Activated T-cell treated with anti-CD3 and anti-CD28 coated beads, Interleukin-2, amount 50 U/mL, for 24 hours (primary cell): ENCODE results near the gene NAPEPLD.
"Not testable (repeated sequence)": the region's sequence is repeated elsewhere in the genome, so short reads cannot be mapped to it uniquely, and the experiment has no call there.

Source experiments
- DNase-seq: peaks from one replicate; pipeline ENCODE4 v3.0.0-alpha.2; 2020
- H3K27ac Mint-ChIP-seq: 2 replicates; pipeline ENCODE4 v1.8.0; 2020; ENCODE audit warnings: mild to moderate bottlenecking, mixed read lengths
- H3K27me3 Mint-ChIP-seq: 2 replicates; pipeline ENCODE4 v1.8.0; 2020; ENCODE audit warnings: mixed read lengths
- H3K36me3 Mint-ChIP-seq: 2 replicates; pipeline ENCODE4 v1.8.0; 2020; ENCODE audit warnings: low read depth, mixed read lengths
- H3K4me1 Mint-ChIP-seq: 2 replicates; pipeline ENCODE4 v1.8.0; 2020; ENCODE audit warnings: low read depth, mixed read lengths
- H3K4me3 Mint-ChIP-seq: 2 replicates; pipeline ENCODE4 v1.8.0; 2020; ENCODE audit warnings: mild to moderate bottlenecking, moderate library complexity, mixed read lengths
- H3K9me3 Mint-ChIP-seq: 2 replicates; pipeline ENCODE4 v1.8.0; 2020; ENCODE audit warnings: mixed read lengths

NAPEPLD gene

GRCh38 chr7:103152744-103153617, 4.1 kb upstream of the NAPEPLD start:
- H3K4me1 Mint-ChIP-seq, result peaks cover 29% of the 10 kb centered on the region
- H3K36me3 Mint-ChIP-seq, result peaks cover 17% of the 10 kb centered on the region
- not testable (repeated sequence) for DNase-seq, H3K4me3 Mint-ChIP-seq, H3K27me3 Mint-ChIP-seq, H3K27ac Mint-ChIP-seq, H3K9me3 Mint-ChIP-seq

- not testable (repeated sequence) for H3K9me3 Mint-ChIP-seq, H3K27me3 Mint-ChIP-seq, DNase-seq, H3K4me3 Mint-ChIP-seq, H3K27ac Mint-ChIP-seq
- Mint-ChIP-seq H3K4me1 (peaks cover 35% of the 10 kb centered on the region), H3K36me3 (peaks cover 18% of the 10 kb centered on the region)
These were observed 3.2 kb upstream of the NAPEPLD start for GRCh38 chr7:103151993-103152676.

- Mint-ChIP-seq H3K9me3 (no peaks in the 10 kb centered on the region), H3K27me3 (no peaks in the 10 kb centered on the region), H3K4me1 (peaks cover 40% of the 10 kb centered on the region), H3K27ac (peak overlapping the region; percentile 94), H3K4me3 (peak overlapping the region; percentile 94), H3K36me3 (peaks cover 22% of the 10 kb centered on the region)
- no peak for DNase-seq
These were observed 1.3 kb upstream of the NAPEPLD start for GRCh38 chr7:103150192-103150591.

GRCh38 chr7:103149808-103150180, 895 bp upstream of the NAPEPLD start:
- no peak for DNase-seq
- H3K4me1 Mint-ChIP-seq, result peaks cover 40% of the 10 kb centered on the region
- H3K9me3 Mint-ChIP-seq, result no peaks in the 10 kb centered on the region
- peak overlapping the region; percentile 94 for H3K27ac Mint-ChIP-seq
- H3K4me3 Mint-ChIP-seq, result peak overlapping the region; percentile 94
- H3K27me3 Mint-ChIP-seq, result no peaks in the 10 kb centered on the region
- H3K36me3 Mint-ChIP-seq, result peaks cover 23% of the 10 kb centered on the region

- H3K4me3 Mint-ChIP-seq, result peak overlapping the region; percentile 94
- H3K9me3 Mint-ChIP-seq, result no peaks in the 10 kb centered on the region
- H3K36me3 Mint-ChIP-seq, result peaks cover 25% of the 10 kb centered on the region
- no peak for DNase-seq
- H3K27me3 Mint-ChIP-seq, result no peaks in the 10 kb centered on the region
- H3K4me1 Mint-ChIP-seq, result peaks cover 42% of the 10 kb centered on the region
- peak overlapping the region; percentile 98 for H3K27ac Mint-ChIP-seq
These were observed 537 bp downstream of the NAPEPLD start for GRCh38 chr7:103148131-103148993.

GRCh38 chr7:103144754-103145153, 4.1 kb downstream of the NAPEPLD start:
- Mint-ChIP-seq H3K4me1 (peaks cover 46% of the 10 kb centered on the region), H3K36me3 (peaks cover 44% of the 10 kb centered on the region)
- not testable (repeated sequence) for H3K4me3 Mint-ChIP-seq, DNase-seq, H3K9me3 Mint-ChIP-seq, H3K27ac Mint-ChIP-seq, H3K27me3 Mint-ChIP-seq

GRCh38 chr7:103143868-103144267, 5.0 kb downstream of the NAPEPLD start:
- peaks cover 42% of the 10 kb centered on the region for H3K4me1 Mint-ChIP-seq
- no peak for DNase-seq
- H3K4me3 Mint-ChIP-seq, result no peak overlapping the region
- no peaks in the 10 kb centered on the region for H3K9me3 Mint-ChIP-seq
- H3K27ac Mint-ChIP-seq, result no peak overlapping the region
- peaks cover 39% of the 10 kb centered on the region for H3K36me3 Mint-ChIP-seq
- no peaks in the 10 kb centered on the region for H3K27me3 Mint-ChIP-seq

GRCh38 chr7:103142494-103142893, 6.4 kb downstream of the NAPEPLD start:
- no peaks in the 10 kb centered on the region for H3K9me3 Mint-ChIP-seq
- no peak for DNase-seq
- H3K4me1 Mint-ChIP-seq, result peaks cover 32% of the 10 kb centered on the region
- no peaks in the 10 kb centered on the region for H3K27me3 Mint-ChIP-seq
- no peak overlapping the region for H3K4me3 Mint-ChIP-seq
- H3K27ac Mint-ChIP-seq, result no peak overlapping the region
- peaks cover 30% of the 10 kb centered on the region for H3K36me3 Mint-ChIP-seq

GRCh38 chr7:103141753-103142404, 7.0 kb downstream of the NAPEPLD start:
- no peaks in the 10 kb centered on the region for H3K27me3 Mint-ChIP-seq
- DNase-seq, result no peak
- no peak overlapping the region for H3K4me3 Mint-ChIP-seq
- peaks cover 26% of the 10 kb centered on the region for H3K4me1 Mint-ChIP-seq
- H3K9me3 Mint-ChIP-seq, result no peaks in the 10 kb centered on the region
- no peak overlapping the region for H3K27ac Mint-ChIP-seq
- peaks cover 30% of the 10 kb centered on the region for H3K36me3 Mint-ChIP-seq

GRCh38 chr7:103140685-103141084, 8.2 kb downstream of the NAPEPLD start:
- no peak overlapping the region for H3K27ac Mint-ChIP-seq
- peaks cover 26% of the 10 kb centered on the region for H3K36me3 Mint-ChIP-seq
- no peak overlapping the region for H3K4me3 Mint-ChIP-seq
- DNase-seq, result no peak
- H3K4me1 Mint-ChIP-seq, result peaks cover 16% of the 10 kb centered on the region
- no peaks in the 10 kb centered on the region for H3K9me3 Mint-ChIP-seq
- H3K27me3 Mint-ChIP-seq, result no peaks in the 10 kb centered on the region

- no peak for DNase-seq
- Mint-ChIP-seq H3K27me3 (no peaks in the 10 kb centered on the region), H3K4me1 (peaks cover 14% of the 10 kb centered on the region), H3K4me3 (no peak overlapping the region), H3K27ac (no peak overlapping the region), H3K9me3 (no peaks in the 10 kb centered on the region), H3K36me3 (peaks cover 25% of the 10 kb centered on the region)
These were observed 8.8 kb downstream of the NAPEPLD start for GRCh38 chr7:103140061-103140460.

GRCh38 chr7:103134836-103135554, 13.9 kb downstream of the NAPEPLD start:
- Mint-ChIP-seq H3K27ac (no peak overlapping the region), H3K27me3 (no peaks in the 10 kb centered on the region), H3K4me3 (no peak overlapping the region), H3K4me1 (peaks cover 8% of the 10 kb centered on the region), H3K9me3 (no peaks in the 10 kb centered on the region), H3K36me3 (peaks cover 8% of the 10 kb centered on the region)
- no peak for DNase-seq

- H3K27ac Mint-ChIP-seq, result no peak overlapping the region
- H3K9me3 Mint-ChIP-seq, result no peaks in the 10 kb centered on the region
- H3K27me3 Mint-ChIP-seq, result no peaks in the 10 kb centered on the region
- no peak for DNase-seq
- H3K36me3 Mint-ChIP-seq, result peaks cover 17% of the 10 kb centered on the region
- H3K4me1 Mint-ChIP-seq, result peaks cover 11% of the 10 kb centered on the region
- no peak overlapping the region for H3K4me3 Mint-ChIP-seq
These were observed 15.8 kb downstream of the NAPEPLD start for GRCh38 chr7:103132995-103133688.
